Testis (tissue), 3 donors: ENCODE data around the gene IPMK. TPM values are rescaled to one million over a fixed set of nuclear protein-coding genes. Genes with fewer than 3 reads are reported as not detected.

Experiments
- DNase-seq: peaks from one replicate; pipeline ENCODE4 v3.0.0-alpha.2; 2019
- H3K27ac ChIP-seq, 2 donors: fragments of 200-600 bp; sonication (generic); one replicate each; pipeline ENCODE4 v1.5.1; 2019
- H3K27me3 ChIP-seq: fragments of 200-600 bp; sonication (generic); one replicate; pipeline ENCODE4 v1.5.1; 2019
- H3K36me3 ChIP-seq: fragments of 200-600 bp; sonication (generic); one replicate; pipeline ENCODE4 v1.5.1; 2017; ENCODE audit warnings: low read depth; ENCODE audit errors: missing control alignments
- H3K4me1 ChIP-seq: fragments of 200-600 bp; sonication (generic); one replicate; pipeline ENCODE4 v1.5.1; 2019
- H3K4me3 ChIP-seq, 2 donors: fragments of 200-600 bp; sonication (generic); one replicate each; pipeline ENCODE4 v1.5.1; 2017 to 2019
- H3K9me3 ChIP-seq: fragments of 200-600 bp; sonication (generic); one replicate; pipeline ENCODE4 v1.5.1; 2017
- CTCF ChIP-seq, 3 experiments: fragments of 450-650 bp in 2 of 3; fragments of 200-600 bp in 1 of 3; sonication (generic) in 1 of 3; IDR thresholded peaks; one replicate each; pipeline ENCODE4 v1.5.1; 2016 to 2019; ENCODE audit warnings: antibody characterized with exemption in 3 of 3, mild to moderate bottlenecking in 2 of 3, moderate library complexity in 1 of 3
- POLR2A ChIP-seq: fragments of 450-650 bp; IDR thresholded peaks from one replicate; pipeline ENCODE4 v1.6.1; 2017; ENCODE audit warnings: antibody characterized with exemption, mild to moderate bottlenecking, moderate library complexity
- WGBS, 2 donors: methylation state at CpG; one replicate each; pipeline ENCODE4 v1.1.5; 2018; 5-methylcytosine and 5-hydroxymethylcytosine counted together
- intact Hi-C: fragments of 100-400 bp; cut with DNase I; formaldehyde crosslinking; loops from one replicate; pipeline ENCODE4 v1.15.1; 2023; ENCODE audit warnings: low total_unique reads
- polyA plus RNA-seq: library from polyadenylated mRNA; stranded (reverse); fragments of 350-450 nt; fragmentation: Illumina TruSeq; extraction: RNeasy Lipid Tissue Mini Kit (QIAGEN cat#74804); gene quantifications from one replicate; pipeline ENCODE4 v1.2.3, GENCODE V29; 2014; ENCODE audit warnings: low read depth, low replicate concordance; ENCODE audit not compliant: insufficient read depth
- total RNA-seq, 2 donors: library from RNA; depleted of rRNA; stranded (reverse); fragments of >200 nt; gene quantifications; one replicate each; pipeline ENCODE4 v1.2.3, GENCODE V29; 2016

IPMK gene
- total and polyA plus RNA-seq, 3 donors from 2014 or later: 3.3 to 4.3 (median 3.7) TPM

DNA sequence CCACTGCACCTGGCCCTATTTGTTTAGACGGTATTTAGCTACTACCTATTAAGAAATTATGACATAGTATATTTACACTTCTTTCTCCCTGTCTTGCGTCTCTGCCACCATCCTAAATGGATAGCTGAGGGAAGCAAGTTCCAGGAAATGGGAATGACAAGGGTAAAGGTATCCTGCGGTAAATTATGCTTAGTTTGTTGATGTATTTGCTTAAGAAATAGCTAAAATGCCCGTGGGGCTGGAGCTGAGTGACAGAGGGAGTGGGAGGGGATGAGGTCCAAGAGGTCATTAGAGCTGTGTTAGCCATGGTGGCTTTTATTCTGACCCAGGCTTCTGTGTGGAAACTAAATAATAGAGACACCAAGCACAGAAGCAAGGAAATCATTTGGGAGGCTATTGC lies 38.1 kb upstream of the IPMK start:
- Histone ChIP-seq H3K4me3 (no peak overlapping the region), H3K27me3 (no peaks in the 10 kb centered on the region), H3K4me1 (no peaks in the 10 kb centered on the region), H3K36me3 (no peaks in the 10 kb centered on the region), H3K27ac (no peak overlapping the region), H3K9me3 (no peaks in the 10 kb centered on the region)
- 67 to 69% methylated on average over 4 of the region's 4 CpGs for WGBS, 2 donors
- DNase-seq: no peak
- TF ChIP-seq CTCF (IDR thresholded peaks at IDR 0.05): no peak
- TF ChIP-seq POLR2A: no peak
- intact Hi-C loops: no loop called here

DNA sequence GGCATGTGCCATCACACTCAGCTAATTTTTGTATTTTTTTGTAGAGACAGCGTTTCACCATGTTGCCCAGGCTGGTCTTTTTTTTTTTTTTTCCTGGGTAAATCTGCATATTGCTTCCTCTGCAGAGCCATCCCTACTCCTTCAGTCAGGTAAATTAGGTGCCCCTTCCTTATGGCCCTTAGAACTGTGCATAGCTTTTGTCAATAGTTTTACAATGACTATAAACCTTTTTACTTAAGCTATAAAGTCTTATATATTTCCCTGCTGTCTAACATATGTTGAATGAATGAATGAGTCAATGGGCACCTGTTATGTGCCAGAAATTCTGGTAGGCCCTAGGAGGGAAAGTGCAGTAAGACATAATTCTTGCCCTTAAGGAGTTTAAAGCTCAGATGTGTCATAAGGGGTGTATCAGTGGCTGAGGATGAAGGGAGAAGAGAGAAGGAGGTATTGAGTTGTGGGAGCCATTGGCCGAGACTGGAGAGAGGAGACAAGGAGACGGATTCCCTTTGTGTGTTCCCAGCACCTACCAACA lies 36.5 kb upstream of the IPMK start:
- Histone ChIP-seq H3K4me1 (no peaks in the 10 kb centered on the region), H3K4me3 (no peak overlapping the region), H3K27ac (no peak overlapping the region), H3K9me3 (no peaks in the 10 kb centered on the region), H3K27me3 (no peaks in the 10 kb centered on the region), H3K36me3 (no peaks in the 10 kb centered on the region)
- no peak for DNase-seq
- intact Hi-C loops: no loop called here
- 90% methylated on average over 3 of the region's 3 CpGs for WGBS, 2 donors
- no peak for TF ChIP-seq POLR2A
- no peak for TF ChIP-seq CTCF (IDR thresholded peaks at IDR 0.05)

GRCh38 chr10:58302254-58302653 lies 34.6 kb upstream of the IPMK start:
- H3K9me3 ChIP-seq: no peaks in the 10 kb centered on the region
- intact Hi-C loops: no loop called here
- TF ChIP-seq CTCF (IDR thresholded peaks at IDR 0.05): no peak
- TF ChIP-seq POLR2A: no peak
- no peaks in the 10 kb centered on the region for H3K4me1 ChIP-seq
- no peak overlapping the region for H3K27ac ChIP-seq
- no peak for DNase-seq
- H3K36me3 ChIP-seq: no peaks in the 10 kb centered on the region
- WGBS, 2 donors: 53 to 62% methylated on average over 2 of the region's 2 CpGs
- no peaks in the 10 kb centered on the region for H3K27me3 ChIP-seq
- no peak overlapping the region for H3K4me3 ChIP-seq

- Histone ChIP-seq H3K27ac (no peak overlapping the region), H3K9me3 (no peaks in the 10 kb centered on the region), H3K4me1 (no peaks in the 10 kb centered on the region), H3K36me3 (no peaks in the 10 kb centered on the region), H3K27me3 (no peaks in the 10 kb centered on the region), H3K4me3 (no peak overlapping the region)
- no peak for TF ChIP-seq CTCF (IDR thresholded peaks at IDR 0.05)
- TF ChIP-seq POLR2A: no peak
- intact Hi-C loops: no loop called here
- DNase-seq: no peak
These were observed 33.0 kb upstream of the IPMK start for GRCh38 chr10:58300676-58301075.

DNA sequence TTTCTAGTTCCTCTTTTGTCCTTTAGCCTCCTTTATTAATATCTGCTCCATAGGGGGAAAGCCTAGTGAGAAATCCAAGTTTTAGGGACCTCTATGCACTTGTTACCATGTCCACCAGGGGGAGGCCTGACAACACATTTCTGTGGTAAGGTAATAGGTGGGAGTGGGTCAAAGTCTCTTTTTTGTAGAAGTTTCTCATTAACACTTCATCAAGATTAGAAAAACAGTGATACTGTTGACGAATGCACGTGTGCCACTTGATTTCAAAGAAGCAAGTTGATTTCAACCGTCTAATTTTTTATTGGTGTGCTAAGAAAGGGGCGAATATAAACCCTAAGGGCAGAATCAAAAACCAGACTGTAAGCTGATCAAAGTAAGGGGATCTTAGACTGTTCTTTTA lies 31.9 kb upstream of the IPMK start:
- Histone ChIP-seq H3K9me3 (no peaks in the 10 kb centered on the region), H3K36me3 (no peaks in the 10 kb centered on the region), H3K4me1 (no peaks in the 10 kb centered on the region), H3K27me3 (no peaks in the 10 kb centered on the region), H3K4me3 (no peak overlapping the region), H3K27ac (no peak overlapping the region)
- DNase-seq: peak; percentile 70
- TF ChIP-seq POLR2A (no peak), CTCF (IDR thresholded peaks at IDR 0.05) (peak; percentile 43 to 75 (median 62))
- intact Hi-C loops: no loop called here
- 9 to 20% methylated on average over 4 of the region's 4 CpGs for WGBS, 2 donors
